Measurements from ENCODE around the gene SLC35G6.
"Not testable (repeated sequence)": the region's sequence is repeated elsewhere in the genome, so short reads cannot be mapped to it uniquely, and the experiment has no call there.

Gene SLC35G6

DNA sequence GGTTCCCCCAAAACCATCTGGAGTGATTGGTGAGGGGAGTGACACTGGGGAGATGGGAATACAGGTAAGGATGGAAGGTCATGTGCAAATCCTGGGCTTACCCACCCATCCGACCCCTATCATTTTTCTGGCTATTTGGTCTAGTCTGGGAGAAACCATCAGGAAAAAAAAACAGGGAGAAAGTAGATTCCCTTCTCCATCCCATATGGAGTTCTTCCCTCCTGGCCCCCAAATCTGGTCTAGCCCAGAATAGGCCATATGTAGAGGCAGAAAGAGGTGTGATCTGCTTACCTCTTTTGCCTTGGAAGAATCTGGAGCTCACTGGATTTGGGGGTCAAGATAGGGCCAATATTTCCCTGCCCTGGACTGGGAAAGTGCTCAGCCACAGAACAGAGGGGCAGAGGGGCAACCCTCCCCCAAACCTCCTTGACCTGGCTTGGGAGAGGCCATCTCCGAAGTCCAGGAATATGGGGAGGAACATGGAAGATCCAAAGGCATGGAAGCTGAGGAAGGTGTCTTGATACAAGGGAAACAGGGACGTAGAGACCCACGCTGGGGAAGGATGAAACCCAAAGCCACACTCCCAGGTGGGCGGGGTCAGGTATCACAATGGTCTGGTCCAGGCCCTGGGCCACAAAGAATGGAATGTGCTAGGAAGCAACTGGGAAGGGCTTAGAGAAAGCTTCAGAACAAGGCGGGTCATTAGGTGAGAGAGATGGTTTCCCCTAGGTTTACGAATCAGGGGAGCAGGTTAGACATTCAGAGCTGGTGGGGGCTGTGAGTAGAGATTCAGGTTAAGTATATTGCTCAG, 20.2 kb upstream of the SLC35G6 start:
- no peak for DNase-seq

DNA sequence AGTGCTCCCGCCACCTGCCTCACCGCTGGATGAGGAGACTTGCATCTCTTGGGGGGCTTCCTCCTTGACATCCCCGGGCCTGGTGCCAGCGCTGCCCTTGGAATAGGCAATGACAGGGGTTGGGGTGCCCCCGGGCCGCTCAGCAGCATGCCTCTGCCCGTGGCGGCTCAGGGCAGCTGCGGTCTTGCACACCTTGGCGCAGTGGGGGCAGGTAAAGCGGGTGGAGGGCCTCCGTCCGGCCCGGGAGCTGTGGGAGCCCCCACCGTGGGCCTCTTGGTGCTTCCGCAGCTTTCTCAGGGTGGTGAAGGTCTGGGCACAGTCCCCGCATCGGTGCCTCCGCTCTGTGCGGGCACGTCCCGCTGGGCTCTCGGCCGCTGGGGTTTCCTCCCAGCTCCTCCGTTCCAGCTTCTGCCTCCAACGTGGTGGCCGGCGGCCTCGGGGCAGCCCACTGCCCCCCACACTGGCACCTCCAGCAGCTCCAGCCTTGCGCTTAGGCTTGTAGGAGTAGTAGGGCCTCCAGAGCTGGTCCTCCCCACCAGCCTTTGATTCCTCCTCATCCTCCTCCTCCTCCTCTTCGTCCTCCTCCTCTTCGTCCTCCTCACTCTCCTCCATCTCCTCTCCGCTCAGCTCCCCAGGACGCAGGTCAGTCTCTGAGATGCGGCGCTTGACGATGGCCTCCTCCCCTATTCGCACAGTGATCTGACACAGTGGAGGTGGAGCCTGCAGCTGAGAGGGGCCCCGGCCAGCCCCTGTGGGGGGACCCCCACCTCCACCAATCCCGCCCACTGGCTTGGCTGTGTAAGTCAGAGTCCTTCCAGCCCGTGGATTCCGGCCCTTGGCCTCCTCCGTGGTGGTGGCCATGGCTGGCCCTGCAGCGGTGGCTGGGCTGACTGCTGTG, 18.5 kb upstream of the SLC35G6 start:
- DNase-seq = no peak

DNA sequence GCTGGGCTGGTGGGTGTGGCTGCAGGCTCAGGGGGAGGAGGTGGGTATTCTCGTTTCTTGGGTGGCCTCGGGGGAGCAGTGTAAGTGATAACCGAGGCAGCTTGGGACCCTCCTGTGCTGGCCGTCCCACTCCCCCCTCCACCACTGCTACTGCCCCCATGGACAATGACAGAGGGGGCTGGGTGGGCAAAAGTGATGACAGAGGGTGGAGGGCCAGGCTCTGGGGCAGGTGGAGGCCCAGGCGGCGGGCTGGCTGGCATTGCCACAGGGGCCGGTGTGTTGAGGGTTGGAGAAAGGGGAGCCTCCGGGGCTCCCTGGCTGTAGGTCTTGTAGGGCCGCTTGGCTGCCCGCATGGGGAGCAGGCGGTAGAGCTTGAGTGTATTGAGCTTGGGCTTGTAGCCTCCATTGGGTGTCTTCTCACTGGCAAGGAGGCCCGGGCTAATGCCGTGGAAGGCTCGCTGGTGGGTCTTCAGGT, 17.8 kb upstream of the SLC35G6 start:
- DNase-seq = no peak

DNA sequence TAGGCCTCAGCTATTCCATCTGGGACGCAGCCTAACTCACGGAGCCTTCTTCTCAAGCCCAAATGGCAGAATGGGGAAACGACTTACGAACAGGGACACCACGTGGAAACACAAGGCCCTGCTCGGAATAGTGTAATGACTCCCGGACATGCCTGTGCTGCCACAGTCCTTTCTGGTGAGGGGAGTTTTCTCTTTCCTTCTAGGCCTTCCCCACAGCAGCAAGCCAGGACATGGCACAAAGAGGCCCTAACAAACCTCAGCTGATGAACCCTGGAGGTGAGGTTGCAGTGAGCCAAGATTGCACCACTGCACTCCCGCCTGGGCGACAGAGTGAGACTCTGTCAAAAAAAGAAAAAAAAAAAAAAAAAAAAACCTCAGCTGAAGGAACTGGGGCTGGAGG, 17.2 kb upstream of the SLC35G6 start:
- DNase-seq = no peak

DNA sequence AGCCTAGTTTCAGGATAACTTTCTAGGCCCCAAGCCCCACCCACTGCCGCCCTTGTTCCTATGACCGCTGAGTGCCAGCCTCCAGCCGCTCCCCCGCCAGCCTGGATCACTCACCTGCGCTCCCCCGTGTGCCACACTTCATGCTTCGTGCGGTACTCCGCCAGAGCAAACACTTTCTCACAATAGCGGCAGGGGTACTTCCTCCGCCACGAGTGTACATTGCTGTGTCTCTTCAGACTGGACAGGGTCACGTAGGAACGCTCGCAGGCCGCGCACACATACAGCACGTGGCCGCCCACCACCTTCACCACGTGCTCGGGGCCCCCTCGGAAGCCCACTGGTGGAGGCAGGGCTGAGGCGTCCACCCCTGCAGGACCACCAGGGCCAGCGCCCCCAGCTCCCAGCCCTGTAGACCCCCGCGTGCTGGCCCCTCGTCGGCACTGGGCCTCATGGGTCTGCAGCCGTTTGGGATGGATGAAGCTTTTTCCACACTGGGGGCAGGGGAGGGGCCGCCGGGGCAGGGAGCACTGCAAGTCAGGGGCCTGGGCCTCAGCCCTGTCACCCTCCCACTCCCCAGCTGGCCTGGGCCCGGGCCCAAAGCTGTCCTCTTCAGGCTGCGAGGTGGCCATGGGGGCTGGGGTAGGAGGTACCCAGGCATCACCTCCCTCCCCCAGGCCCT, 15.5 kb upstream of the SLC35G6 start:
- no peak for DNase-seq

DNA sequence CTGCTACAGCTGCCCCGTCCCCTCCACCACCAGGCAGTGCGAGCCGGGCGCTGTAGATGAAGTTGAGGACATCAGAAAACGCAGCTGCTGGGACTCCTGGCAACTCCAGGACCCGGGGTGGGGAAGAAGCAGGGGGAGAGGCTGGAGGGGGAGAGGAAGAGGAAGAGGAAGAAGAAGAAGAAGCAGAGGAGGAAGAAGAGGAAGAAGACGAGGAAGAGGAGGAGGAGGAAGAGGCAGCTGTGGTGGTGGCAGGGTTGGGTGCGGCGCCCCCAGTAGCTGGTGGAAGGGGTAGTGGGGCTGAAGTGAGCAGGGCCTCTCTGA, 15.0 kb upstream of the SLC35G6 start:
- DNase-seq = no peak

DNA sequence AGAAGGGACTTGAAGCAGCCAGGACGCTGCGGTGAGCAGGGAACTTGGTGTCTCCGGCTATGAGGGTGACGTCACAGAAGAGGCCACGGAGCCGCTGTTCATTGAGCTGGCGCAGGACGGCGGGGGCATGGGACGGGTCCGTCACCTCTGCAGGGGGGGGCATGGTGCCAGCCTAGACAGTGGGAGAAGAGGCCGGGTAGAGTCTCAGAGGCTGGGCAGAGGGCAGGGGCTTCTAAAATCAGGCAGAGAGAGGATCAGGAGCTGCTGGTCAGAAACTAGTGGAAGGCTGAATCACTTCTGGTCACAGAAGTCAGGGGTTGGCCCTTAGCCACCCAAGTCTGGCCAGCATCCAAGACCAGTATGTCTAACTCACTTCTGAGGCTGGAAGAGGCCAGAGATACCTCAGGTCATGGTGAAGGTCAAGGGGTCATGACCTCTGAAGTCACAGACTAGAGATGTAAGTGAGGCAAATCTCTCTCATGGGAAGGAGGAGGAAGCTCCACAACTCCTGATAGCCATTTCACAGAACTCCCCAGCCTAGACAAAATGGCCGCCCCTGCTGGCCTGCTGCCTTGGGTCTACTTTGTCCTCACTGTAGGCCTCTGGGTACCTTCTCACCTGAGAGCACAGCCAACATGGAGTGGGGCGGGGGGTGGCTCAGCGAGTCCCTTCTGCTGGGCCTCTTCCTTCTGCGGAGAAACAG, 14.5 kb upstream of the SLC35G6 start:
- DNase-seq = peak in 1 of 2 donors; percentile 46

DNA sequence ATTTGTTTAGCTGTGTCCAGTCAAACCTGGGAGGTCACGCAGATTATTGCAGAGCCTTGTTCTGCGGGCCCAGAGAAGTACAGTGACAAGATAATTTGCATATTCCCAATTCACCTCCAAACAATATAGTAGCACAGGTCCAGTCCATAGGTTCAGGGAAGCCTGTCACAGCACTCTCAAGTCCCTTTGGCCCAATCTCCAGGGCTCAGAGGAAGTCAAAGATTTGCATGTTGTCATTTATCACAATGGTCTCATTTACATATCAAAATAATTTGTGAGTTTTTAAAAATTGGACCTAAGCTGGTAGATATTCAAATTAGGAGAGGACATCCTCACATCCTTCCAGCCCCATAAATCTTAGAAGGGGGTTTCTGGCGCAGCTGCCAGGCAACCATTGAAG, 13.7 kb upstream of the SLC35G6 start:
- DNase-seq = no peak

DNA sequence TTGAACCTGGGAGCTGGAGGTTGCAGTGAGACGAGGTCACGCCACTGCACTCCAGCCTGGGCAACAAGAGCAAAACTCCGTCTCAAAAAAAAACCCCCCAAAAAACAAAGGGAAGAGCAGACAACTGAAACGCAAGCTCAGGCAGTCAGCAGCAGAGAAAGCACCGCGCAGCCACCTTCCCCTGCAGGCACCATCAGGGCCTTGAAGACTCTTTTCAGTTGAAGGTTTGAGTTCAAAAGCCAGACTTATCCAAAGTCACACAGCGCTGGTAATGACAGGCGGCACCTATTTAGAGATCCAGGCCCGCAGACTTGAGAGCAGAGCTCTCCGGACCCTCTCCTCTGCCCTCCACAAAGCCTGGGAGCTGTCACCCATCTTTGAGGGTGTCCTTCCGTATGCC, 13.0 kb upstream of the SLC35G6 start:
- no peak for DNase-seq

DNA sequence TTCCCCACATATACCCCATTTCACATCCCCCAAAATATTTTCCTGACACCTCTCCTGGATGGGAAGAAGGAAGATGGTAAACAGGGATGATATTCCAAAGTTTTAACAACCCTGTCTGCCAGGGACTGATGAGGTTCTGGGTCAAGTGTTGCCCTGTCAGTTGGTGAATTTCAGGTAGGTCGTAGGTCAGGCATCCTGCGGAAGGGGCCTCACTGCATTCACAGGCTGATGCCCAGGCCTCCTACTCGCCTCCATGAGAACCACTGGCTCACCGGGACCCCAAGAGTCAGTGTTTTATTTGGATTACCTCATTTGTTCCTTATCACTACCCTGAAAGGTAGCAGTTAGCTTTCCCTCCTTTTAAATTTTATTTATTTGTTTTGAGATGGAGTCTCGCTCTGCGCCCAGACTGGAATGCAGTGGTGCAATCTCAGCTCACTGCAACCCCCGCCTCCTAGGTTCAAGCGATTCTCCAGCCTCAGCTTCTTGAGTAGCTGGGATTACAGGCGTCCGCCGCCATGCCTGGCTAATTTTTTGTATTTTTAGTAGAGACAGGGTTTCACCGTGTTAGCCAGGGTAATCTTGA, 12.3 kb upstream of the SLC35G6 start:
- no peak for DNase-seq

DNA sequence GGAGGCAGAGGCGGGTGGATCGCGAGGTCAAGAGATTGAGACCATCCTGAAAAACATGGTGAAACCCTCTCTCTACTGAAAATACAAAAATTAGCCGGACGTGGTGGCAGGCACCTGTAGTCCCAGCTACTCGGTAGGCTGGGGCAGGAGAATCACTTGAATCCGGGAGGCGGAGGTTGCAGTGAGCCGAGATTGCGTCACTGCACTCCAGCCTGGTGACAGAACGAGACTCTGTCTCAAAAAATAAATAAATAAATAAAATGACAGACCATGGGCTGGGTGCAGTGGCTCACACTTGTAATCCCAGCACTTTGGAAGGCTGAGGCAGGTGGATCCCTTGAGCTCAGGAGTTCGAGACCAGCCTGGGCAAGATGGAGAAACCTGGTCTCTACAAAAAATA, 11.4 kb upstream of the SLC35G6 start:
- not testable (repeated sequence) for DNase-seq

DNA sequence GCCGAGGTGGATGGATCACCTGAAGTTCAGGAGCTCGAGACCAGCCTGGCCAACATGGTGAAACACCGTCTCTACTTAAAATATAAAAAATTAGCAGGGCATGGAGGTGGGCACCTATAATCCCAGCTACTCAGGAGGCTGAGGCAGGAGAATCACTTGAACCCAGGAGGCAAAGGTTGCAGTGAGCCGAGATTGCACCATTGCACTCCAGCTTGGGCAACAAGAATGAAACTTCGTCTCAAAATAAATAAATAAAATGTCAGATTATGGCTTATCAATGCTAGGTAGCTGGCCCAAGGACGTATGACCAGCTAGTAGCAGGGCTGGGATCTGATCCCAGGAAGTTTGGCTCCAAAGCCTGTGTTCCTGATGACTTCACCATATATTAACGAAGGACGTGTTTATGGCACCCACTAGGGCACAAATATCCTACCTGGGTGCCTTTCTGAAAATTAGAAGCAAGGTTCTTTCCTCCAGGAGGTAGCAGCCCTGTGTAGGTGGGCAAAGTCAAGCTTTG, 10.7 kb upstream of the SLC35G6 start:
- not testable (repeated sequence) for DNase-seq

DNA sequence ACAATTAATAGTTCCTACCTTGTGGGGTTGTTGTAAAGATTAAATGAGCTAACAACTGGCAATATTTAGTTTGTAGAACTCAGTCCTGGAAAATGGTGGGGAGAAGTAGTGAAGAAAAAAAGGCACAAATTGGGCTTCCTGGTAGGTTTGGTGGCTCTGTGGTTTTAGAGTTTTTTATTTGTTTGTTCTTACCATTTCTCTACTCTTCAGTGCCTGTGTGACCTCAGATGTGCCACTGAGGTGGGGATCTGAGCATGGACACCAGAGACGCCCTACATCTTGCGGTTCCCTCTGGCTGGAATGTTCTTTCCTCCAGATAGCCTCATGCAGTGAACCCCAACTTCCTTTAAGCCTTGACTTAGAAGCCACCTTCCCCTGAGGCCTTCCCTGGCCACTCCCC, 9.5 kb upstream of the SLC35G6 start:
- DNase-seq = no peak

DNA sequence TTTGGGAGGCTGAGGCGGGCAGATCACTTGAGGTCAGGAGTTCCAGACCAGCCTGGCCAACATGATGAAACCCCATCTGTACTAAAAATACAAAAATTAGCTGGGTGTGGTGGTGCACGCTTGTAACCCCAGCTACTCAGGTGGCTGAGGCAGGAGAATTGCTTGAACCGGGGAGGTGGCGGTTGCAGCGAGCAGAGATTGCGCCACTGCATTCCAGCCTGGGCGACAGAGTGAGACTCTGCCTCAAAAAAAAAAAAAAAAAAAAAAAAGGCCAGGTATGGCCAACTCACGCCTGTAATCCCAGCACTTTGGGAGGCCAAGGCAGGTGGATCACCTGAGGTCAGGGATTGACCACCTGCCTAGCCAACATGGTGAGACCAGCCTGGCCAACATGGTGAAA, 6.5 kb upstream of the SLC35G6 start:
- not testable (repeated sequence) for DNase-seq

DNA sequence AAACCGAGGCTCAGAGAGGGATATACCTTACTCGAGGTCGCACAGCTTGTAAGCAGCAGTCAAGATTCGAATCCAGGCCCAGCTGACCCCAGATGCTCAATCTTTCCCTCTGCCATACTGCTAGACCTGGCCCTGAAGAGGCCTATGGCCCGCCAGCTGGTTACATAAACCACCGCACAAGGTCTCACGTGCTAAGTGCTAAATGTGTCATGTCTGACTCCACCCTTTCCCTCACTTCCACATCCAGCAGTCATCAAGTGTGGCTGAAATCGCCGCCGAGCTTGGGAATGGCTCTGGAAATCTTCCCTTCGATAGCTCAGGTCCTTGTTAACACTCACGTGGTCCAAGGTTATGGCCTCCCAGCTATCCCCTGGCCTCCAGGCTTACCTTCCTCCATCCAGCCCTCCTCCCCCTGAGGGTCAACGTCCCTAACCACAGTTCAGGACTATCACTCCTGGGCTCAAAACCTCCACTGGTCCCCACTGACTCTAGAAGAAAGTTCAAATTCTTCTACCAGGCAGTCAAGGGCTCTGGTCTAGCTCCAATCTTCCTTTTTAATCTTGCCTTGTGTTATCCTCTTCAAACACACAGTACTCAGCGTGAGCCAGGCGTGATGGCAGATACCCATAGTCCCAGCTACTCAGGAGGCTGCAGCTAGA, 5.4 kb upstream of the SLC35G6 start:
- peak; percentile 29 to 47 for DNase-seq

DNA sequence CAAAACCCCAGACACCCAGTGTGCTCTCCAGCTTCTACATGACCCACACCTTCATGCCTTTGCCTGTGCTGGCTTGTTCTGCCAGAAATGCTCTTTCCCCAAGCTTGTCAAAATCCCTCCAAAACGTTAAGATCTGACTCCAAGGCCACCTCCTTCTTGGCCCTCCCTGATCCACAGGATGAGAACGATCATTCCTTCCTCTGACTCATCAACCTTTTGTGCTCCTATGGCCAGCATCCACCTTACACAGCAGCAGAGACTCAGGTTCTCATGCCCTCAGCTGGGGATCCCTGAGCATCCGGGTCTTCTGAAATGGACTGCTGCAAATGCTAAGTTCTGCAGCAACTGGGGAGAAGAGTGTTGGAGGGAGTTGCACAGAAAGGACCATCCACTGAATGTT, 4.8 kb upstream of the SLC35G6 start:
- no peak for DNase-seq

DNA sequence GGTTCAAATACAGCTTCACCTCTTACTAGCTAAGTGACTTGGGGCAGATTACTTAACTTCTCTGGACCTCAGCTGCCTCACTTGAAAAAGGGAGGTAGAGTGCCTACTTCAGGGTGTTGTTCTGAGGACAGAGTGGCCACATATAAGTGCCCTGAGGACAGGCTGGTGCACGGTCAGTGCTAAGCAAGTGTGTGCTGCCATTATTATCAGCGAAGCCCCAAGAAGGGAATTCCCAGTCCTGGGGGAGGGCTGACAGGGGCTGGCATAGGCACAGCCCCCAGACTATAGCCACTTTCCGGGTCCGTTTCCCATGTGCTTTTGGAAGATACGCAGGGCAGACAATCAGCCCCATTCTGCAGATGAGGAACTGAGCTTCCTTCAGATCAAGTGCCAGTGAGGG, 4.3 kb upstream of the SLC35G6 start:
- no peak for DNase-seq

DNA sequence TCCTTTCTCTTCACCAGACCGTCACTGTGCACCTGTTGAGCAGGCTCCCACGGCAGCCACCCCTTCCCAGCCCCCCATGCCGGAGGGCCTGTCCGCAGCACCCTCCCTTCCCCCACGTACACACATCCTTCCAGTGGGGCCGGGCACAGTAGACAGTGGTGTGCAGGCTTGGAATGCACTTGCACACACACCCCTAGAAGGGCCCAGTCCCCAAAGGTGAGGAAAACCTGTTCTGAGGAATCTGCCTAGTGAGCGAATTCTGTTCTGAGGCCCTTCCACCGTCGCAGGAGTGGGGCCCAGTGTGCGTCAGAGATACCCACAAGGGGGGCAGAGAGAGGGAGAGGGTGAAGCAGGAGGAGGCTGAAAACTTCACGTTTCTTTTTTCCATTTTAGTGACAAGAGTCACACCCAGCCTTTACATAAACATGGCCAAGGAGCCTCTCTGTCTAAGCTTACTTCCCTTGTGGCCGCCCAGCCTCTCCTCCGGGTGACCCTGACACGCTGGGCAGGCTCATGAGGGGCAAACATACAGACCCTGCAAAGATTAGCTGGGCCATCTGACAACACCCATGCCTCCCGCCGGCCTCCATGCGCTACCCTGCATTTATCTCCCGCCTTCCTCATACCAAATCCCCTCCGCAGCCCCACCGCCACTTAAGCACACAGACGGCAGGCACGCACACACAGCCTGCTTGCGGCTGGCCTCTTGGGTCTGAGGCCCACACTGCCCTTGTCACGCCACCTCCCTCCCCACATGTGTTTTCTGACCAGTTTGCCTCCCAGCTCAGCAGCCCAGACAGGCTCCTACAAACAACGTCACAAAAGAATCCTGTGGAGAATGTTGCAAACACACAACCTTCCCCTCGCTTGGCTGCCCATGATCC, 3.6 kb upstream of the SLC35G6 start:
- DNase-seq = peak in 1 of 2 donors; percentile 29

DNA sequence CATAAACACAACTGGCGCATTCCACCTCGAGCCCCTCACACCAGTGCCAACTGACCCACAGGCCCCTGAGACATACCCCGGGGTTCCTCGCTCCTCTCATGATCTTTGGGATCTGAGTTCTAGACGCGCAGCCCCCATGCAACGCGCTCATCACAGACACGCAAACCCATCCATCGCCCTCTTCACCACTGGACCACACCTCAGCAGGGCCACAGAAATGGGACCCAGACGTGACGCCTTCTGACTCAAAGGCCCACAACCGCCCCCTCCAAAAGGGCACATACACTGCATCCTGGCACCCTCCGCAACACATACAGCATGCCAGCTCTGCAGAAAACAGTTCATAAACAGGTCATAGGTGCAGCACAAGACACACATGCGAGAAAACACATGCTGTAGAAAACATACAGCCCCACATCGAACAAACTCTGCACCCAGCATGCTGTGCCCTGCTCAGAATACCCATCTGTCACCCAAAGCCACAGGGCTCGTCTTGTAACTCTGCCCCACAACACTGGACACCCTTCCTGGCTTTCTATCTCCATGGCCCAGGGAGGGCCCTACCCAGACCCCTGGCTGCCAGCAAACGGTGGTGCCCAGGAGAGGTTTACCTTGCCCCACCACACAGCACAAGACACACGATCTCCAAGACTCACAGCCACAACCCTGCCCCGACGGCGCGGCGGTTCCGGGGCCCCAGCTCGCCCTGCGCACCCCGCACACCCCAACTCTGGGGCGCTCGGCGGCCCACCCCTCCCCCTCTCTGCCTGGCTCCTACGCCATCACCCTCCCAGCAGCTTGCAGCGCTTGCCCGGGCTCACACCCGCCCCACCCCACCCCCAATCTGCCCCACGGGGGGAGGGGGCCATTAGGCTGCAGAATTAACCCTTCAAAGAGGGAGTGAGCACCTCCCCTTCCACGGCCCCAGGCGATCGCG, 2.7 kb upstream of the SLC35G6 start:
- peak; percentile 78 to 85 for DNase-seq
